SIG-M5 (cell line): ENCODE data around the gene PLSCR2.
"Not testable (repeated sequence)": the region's sequence is repeated elsewhere in the genome, so short reads cannot be mapped to it uniquely, and the experiment has no call there.

Source experiments
- DNase-seq: peaks from one replicate; lab custom pipeline; 2025; lab: John Stamatoyannopoulos, UW

Gene PLSCR2

DNA sequence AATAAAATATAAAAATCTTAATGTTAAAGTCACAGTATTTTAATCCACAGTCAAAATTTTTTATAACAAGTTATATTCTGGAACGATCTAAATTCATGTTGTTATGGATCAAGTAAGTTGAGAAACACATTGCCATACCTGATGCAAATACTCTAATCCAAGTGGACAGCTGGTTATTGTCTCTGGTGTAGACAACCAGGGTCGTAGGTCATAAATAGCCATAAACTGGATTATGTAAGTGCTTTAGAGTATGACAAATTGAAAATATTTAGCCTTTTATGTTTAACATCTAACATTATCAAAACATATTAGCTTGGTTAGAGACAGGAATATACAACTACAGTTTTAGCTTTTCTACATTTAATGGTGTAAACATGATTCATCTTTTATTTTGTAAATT, 53.0 kb downstream of the PLSCR2 start:
- DNase-seq: no peak

DNA sequence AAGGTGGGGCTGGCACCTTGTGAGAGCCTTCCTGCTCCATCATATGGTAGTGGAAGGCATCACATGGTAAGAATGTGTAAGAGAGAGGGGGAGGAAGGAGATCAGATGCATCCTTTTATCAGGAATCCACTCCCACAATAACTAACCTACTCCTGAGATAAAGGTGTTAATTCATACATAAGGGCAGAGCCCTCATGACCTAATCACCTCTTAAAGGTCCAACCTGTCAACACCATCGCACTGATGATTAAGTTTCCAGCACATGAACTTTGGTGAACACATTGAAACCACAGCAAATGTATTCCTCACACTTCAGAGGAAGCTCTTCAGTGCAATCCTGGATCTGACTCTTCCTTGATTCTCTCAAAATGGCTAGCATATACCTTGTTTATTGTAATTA, 55.4 kb downstream of the PLSCR2 start:
- DNase-seq: no peak

DNA sequence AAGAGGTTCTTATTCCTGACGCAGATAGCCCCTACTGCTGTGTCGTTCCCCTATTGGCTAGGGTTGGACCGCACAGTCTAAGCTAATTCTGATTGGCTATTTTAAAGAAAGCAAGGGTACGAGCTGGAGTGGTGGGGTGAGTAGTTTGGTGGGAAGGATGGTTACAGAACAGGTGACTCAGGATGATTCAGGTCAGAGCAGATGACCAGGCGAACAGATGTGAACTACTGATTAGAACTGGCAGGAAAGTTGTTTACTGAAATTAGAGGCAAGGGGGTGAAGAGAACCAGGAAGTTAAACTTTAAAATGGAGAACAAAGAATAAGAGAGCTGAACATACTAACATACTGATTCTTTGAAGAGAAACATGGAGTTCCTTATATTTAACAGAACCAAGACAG, 56.6 kb downstream of the PLSCR2 start:
- DNase-seq: not testable (repeated sequence)

DNA sequence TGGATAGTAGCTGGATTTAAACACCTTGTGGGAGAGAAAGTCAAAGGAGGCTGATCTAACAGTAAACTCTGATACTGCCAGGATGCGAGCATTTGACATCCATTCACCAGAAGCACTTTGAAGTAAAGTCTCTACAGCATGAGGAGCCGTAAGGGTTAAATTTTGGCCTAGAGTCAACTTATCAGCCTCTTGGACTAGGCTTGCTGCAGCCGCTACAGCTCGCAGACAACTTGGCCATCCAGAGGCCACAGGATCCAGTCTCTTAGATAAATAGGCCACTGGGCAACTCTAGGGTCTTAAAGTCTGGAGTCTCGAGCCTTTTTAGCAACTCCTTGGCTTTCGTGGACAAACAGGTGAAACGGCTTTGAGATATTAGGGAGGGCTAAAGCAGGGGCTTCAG, 61.4 kb downstream of the PLSCR2 start:
- no peak for DNase-seq

DNA sequence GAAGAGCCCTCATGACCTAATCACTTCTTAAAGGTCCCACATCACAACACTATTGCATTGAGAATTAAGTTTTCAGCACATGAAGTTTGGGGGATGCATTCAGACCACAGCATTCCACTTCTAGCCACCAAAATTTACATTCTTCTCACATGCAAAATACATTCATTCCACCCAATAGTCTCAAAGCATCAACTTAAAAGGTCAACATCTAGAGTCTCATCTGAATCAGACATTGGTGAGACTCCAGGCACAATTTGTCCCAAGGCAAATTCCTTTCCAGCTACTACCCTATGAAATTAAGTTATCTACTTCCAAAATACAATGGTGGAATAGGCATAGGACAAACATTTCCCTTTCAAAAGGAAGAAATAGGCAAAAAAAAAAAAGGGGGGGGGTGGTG, 64.9 kb downstream of the PLSCR2 start:
- no peak for DNase-seq

DNA sequence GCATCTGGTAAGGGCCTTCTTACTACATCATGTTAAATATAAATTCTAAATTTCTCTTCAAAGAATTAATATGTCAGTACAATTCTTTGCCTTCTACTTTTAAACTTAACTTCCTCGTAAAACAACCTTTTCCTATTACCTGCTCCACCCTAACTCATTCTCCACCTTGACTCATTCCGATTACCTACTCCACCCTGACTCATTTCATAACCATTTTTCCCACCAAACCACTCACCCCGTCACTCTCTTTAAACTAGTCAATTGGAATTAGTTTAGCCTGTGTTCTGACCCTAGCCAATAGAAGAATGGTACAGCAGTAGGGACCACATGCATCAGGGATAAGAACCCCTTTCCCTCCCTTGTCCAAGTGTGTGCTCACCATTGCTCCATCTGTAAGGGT, 65.6 kb downstream of the PLSCR2 start:
- DNase-seq: no peak

DNA sequence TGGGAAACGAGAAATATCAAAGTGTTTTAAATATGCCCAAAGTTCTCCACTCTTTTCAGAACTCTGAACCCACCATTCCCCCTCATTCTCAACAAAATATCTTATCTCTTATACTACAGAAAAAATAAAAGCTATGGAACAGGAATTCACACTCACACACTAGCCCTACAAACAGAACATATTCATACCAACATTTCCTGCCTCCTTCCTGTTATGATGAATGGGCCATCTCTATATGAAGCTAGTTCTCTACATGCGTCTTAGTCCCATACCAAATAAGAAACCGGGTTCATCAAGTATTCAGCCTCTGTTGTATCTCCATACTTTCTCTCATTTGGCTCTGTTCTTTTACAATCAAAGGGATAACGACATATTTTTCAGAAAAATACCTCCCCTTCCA, 72.6 kb downstream of the PLSCR2 start:
- no peak for DNase-seq

DNA sequence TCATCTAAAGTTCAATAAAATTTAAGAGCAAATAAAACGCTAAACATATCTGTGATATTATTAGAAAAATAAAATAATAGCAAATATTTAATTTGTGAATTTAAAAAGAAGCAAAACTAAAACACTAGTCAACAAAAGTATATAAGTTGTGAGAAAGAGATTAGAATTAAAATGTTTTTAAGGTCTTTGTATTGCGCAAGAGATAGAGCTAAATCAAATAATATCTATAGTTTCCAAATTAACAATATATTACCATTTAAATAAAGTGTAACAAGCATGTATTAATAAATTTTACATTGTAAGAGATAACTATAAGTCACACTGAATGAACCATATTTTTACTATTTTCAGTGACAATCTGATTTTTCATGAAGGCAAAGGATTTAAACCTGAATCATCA, 74.2 kb downstream of the PLSCR2 start:
- DNase-seq: no peak

DNA sequence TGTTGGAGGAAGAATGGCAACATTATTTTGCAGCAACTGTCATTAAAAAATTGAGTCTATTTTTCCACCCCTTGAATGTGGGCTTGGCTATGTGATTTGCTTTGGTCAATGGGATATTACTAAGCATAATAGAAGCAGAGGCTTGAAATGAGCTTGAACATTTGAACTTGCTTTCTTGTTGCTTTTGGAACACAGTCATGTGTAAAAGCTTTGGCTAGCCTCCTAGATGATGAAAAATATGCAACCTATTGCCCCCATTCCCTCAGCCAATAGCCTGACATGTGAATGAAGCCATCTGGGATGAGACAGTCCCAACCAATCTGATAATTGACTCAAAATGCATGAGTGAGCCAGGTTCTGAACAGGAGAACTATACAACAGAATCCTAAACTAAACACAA, 78.4 kb downstream of the PLSCR2 start:
- DNase-seq: no peak

DNA sequence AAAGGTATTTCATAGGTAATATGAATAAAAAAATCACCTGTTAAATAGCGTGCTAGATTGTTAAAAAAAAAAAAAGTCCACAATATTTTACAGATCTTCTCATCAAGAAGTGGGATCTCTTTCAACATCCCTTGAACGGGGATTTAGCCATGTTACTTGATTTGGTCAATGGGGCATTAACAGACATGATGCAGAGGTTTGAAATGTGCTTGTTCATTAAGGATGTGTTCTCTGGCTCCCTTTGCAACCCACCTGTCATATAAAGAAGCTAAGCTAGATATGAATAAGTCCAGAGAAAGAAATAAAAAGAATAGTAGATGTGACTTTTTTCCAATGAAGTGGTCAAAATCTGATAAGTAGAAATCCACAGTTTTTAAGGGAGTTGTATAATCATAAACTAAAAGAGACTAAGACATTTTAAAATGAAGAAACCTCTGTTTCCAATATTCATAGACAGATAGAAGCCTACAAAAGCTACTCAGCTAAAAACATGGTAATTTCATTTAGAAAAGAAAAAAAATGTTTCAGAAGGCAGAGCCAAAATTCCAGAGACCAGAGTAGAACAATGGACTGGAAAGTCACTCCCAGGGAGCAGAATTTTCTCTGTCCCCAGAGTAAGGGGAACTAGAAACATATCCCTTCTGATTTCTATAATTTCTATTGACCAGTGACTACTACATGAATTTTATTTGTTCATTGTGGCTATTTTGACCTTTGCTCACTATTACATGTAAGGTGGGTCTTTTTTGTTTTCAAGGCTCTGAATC, 79.2 kb downstream of the PLSCR2 start:
- DNase-seq: no peak

DNA sequence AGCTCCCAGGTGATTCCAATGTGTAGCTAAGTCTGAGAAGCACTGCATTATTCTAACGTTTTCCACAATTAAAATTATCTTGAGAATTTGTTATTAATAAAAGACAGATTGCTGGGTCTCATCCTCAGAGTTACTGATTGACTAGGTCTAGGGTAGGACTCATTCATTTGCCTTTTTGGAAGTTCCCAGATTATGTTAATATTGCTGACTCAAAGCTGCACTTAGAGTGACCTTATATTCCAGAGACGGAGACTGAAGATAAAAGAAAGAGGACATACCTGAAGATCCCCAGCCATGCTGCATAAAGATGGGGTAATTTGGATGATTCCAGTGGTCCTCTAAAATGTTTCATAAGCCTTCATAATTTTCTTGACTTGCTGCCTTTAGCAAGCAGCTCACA, 81.8 kb downstream of the PLSCR2 start:
- DNase-seq: no peak

DNA sequence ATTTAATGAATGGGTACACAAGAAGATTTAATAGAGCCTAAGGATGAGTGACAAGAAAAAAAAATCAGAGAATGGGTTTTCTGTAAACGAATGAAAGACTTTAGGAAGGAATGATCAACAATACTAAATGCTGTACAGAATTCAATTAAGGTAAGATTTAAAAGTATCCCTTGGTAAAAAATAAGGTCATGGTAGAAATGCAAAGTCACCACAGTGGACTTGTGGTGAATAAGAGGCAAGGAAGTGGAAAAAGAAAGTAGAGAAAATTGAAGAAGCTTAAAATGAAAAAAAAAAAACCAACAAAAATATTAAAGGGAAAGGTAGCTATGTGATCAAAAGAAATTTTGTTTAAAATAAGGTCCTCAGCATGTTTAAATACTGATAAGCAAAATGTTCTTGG, 82.4 kb downstream of the PLSCR2 start:
- no peak for DNase-seq

DNA sequence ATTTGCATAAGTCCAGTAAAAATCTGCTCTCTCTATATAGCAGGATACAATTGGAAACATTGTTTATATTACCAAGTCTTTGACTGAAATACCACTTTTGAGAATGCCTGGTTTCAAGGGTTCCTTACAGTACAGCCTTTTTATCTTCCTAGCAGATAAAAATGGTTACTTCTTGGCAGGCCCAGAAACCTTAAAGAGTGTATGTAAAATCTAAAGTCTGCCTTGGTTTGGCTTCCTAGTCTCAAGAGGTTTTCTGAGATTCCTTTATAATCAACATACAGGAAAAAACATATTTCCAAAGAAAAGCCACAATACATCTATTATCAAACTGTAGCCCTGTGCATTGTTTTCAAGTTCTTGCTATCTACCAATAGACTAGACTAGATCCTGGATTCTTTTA, 84.6 kb downstream of the PLSCR2 start:
- no peak for DNase-seq
